ENCODE measurements around the gene VGLL4. TPM values are rescaled to one million over a fixed set of nuclear protein-coding genes. Genes with fewer than 3 reads are reported as not detected.
A peak's percentile ranks its signal among the peaks of the same experiment; 100 is the strongest.

Gene VGLL4
- total and polyA plus RNA-seq, 4 experiments from 2014 or later: 15.1 to 30.3 (median 25.6) TPM

GRCh38 chr3:11621077-11621476 lies 22.6 kb downstream of the VGLL4 start:
- no peak overlapping the region for H3K27ac ChIP-seq (ENCODE audit: low read depth, low read length)
- no peaks in the 10 kb centered on the region for H3K36me3 ChIP-seq (ENCODE audit: insufficient read depth, low read length)
- H3K4me3 Mint-ChIP-seq: no peak overlapping the region
- H3K4me1 ChIP-seq (ENCODE audit: insufficient read depth, low read length): peaks cover 40% of the 10 kb centered on the region
- H3K27me3 Mint-ChIP-seq: no peaks in the 10 kb centered on the region
- H3K27ac Mint-ChIP-seq: no peak overlapping the region
- intact Hi-C loops (cut with micrococcal nuclease): no loop called here
- no peaks in the 10 kb centered on the region for H3K9me3 ChIP-seq (ENCODE audit: control insufficient read depth in 1 of 2, low read length in 2 of 2)
- POLR2A ChIA-PET (ENCODE audit: partially characterized antibody): no interaction called here
- no peak overlapping the region for H3K4me3 ChIP-seq (ENCODE audit: low read length in 2 of 2)
- H3K4me1 Mint-ChIP-seq: peaks cover 50 to 83% (median 61%) of the 10 kb centered on the region in 4 donors
- CTCF ChIA-PET (ENCODE audit: partially characterized antibody): interaction anchor here (1.2 to 1.6 kb wide), 2 partner anchors 11 to 241 kb away, joined by 3 to 4 read pairs; no protein-coding TSS in a partner anchor
- H3K36me3 Mint-ChIP-seq: peaks cover 0 to 6% of the 10 kb centered on the region in 2 donors
- H3K27me3 ChIP-seq (ENCODE audit: insufficient read depth, low read length): no peaks in the 10 kb centered on the region
- no peaks in the 10 kb centered on the region for H3K9me3 Mint-ChIP-seq
- DNase-seq: no peak

- Mint-ChIP-seq H3K27me3 (no peaks in the 10 kb centered on the region), H3K4me1 (peaks cover 46 to 74% (median 57%) of the 10 kb centered on the region in 4 donors), H3K27ac (peak overlapping the region in 2 of 7 donors; percentile 30 to 60), H3K4me3 (peak overlapping the region in 1 of 8 donors; percentile 18), H3K36me3 (peaks cover 0 to 6% of the 10 kb centered on the region in 2 donors), H3K9me3 (no peaks in the 10 kb centered on the region)
- H3K36me3 ChIP-seq (ENCODE audit: insufficient read depth, low read length): no peaks in the 10 kb centered on the region
- no peaks in the 10 kb centered on the region for H3K9me3 ChIP-seq (ENCODE audit: control insufficient read depth in 1 of 2, low read length in 2 of 2)
- ChIA-PET CTCF (ENCODE audit: partially characterized antibody) (interaction anchor here (1.2 to 1.6 kb wide), 3 partner anchors 10 to 240 kb away, joined by 3 to 4 read pairs (median 3); no protein-coding TSS in a partner anchor), POLR2A (ENCODE audit: partially characterized antibody) (no interaction called here)
- intact Hi-C loops (cut with micrococcal nuclease): no loop called here
- H3K27ac ChIP-seq (ENCODE audit: low read depth, low read length): no peak overlapping the region
- DNase-seq: no peak
- no peak overlapping the region for H3K4me3 ChIP-seq (ENCODE audit: low read length in 2 of 2)
- H3K4me1 ChIP-seq (ENCODE audit: insufficient read depth, low read length): peaks cover 30% of the 10 kb centered on the region
- no peaks in the 10 kb centered on the region for H3K27me3 ChIP-seq (ENCODE audit: insufficient read depth, low read length)
These were observed 23.6 kb downstream of the VGLL4 start for GRCh38 chr3:11619946-11620652.

- H3K27ac ChIP-seq (ENCODE audit: low read depth, low read length): no peak overlapping the region
- CTCF ChIA-PET (ENCODE audit: partially characterized antibody): interaction anchor here (1.3 kb wide), 1 partner anchor 12 kb away, joined by 3 read pairs; no protein-coding TSS in a partner anchor
- intact Hi-C loops (cut with micrococcal nuclease): no loop called here
- H3K36me3 ChIP-seq (ENCODE audit: insufficient read depth, low read length): no peaks in the 10 kb centered on the region
- no peak overlapping the region for H3K4me3 ChIP-seq (ENCODE audit: low read length in 2 of 2)
- no peaks in the 10 kb centered on the region for H3K9me3 ChIP-seq (ENCODE audit: control insufficient read depth in 1 of 2, low read length in 2 of 2)
- no peaks in the 10 kb centered on the region for H3K27me3 ChIP-seq (ENCODE audit: insufficient read depth, low read length)
- POLR2A ChIA-PET (ENCODE audit: partially characterized antibody): no interaction called here
- DNase-seq: no peak
- Mint-ChIP-seq H3K9me3 (no peaks in the 10 kb centered on the region), H3K4me1 (peaks cover 39 to 67% (median 52%) of the 10 kb centered on the region in 4 donors), H3K4me3 (no peak overlapping the region), H3K36me3 (peaks cover 0 to 6% of the 10 kb centered on the region in 2 donors), H3K27me3 (no peaks in the 10 kb centered on the region), H3K27ac (peak overlapping the region in 1 of 7 donors; percentile 30)
- H3K4me1 ChIP-seq (ENCODE audit: insufficient read depth, low read length): peaks cover 24% of the 10 kb centered on the region
These were observed 24.3 kb downstream of the VGLL4 start for GRCh38 chr3:11619461-11619860.

- no peak overlapping the region for H3K4me3 ChIP-seq (ENCODE audit: low read length in 2 of 2)
- DNase-seq: no peak
- no peaks in the 10 kb centered on the region for H3K27me3 ChIP-seq (ENCODE audit: insufficient read depth, low read length)
- no peaks in the 10 kb centered on the region for H3K36me3 ChIP-seq (ENCODE audit: insufficient read depth, low read length)
- no peaks in the 10 kb centered on the region for H3K9me3 ChIP-seq (ENCODE audit: control insufficient read depth in 1 of 2, low read length in 2 of 2)
- Mint-ChIP-seq H3K27ac (peak overlapping the region in 1 of 7 donors; percentile 53), H3K36me3 (peaks cover 0 to under 1% of the 10 kb centered on the region in 2 donors), H3K4me3 (no peak overlapping the region), H3K4me1 (peaks cover 34 to 62% (median 47%) of the 10 kb centered on the region in 4 donors), H3K27me3 (no peaks in the 10 kb centered on the region), H3K9me3 (peaks cover 0 to 2% (median 0%) of the 10 kb centered on the region in 8 donors)
- POLR2A ChIA-PET (ENCODE audit: partially characterized antibody): no interaction called here
- H3K27ac ChIP-seq (ENCODE audit: low read depth, low read length): no peak overlapping the region
- peaks cover 18% of the 10 kb centered on the region for H3K4me1 ChIP-seq (ENCODE audit: insufficient read depth, low read length)
- CTCF ChIA-PET (ENCODE audit: partially characterized antibody): interaction anchor here (1.2 to 1.3 kb wide), 2 partner anchors 12 to 55 kb away, joined by 3 read pairs; no protein-coding TSS in a partner anchor
- intact Hi-C loops (cut with micrococcal nuclease): no loop called here
These were observed 24.8 kb downstream of the VGLL4 start for GRCh38 chr3:11618904-11619303.

- Mint-ChIP-seq H3K36me3 (peaks cover 0 to 2% of the 10 kb centered on the region in 2 donors), H3K9me3 (peaks cover 0 to 2% (median 0%) of the 10 kb centered on the region in 8 donors), H3K27ac (peak overlapping the region in 1 of 7 donors; percentile 22), H3K27me3 (no peaks in the 10 kb centered on the region), H3K4me3 (no peak overlapping the region), H3K4me1 (peaks cover 35 to 60% (median 39%) of the 10 kb centered on the region in 4 donors)
- no peaks in the 10 kb centered on the region for H3K36me3 ChIP-seq (ENCODE audit: insufficient read depth, low read length)
- no peak overlapping the region for H3K27ac ChIP-seq (ENCODE audit: low read depth, low read length)
- H3K4me1 ChIP-seq (ENCODE audit: insufficient read depth, low read length): peaks cover 13% of the 10 kb centered on the region
- H3K9me3 ChIP-seq (ENCODE audit: control insufficient read depth in 1 of 2, low read length in 2 of 2): no peaks in the 10 kb centered on the region
- no peak for DNase-seq
- ChIA-PET CTCF (ENCODE audit: partially characterized antibody) (interaction anchor here (1.1 kb wide), 1 partner anchor 237 kb away, joined by 3 read pairs; no protein-coding TSS in a partner anchor), POLR2A (ENCODE audit: partially characterized antibody) (no interaction called here)
- no peak overlapping the region for H3K4me3 ChIP-seq (ENCODE audit: low read length in 2 of 2)
- intact Hi-C loops (cut with micrococcal nuclease): no loop called here
- H3K27me3 ChIP-seq (ENCODE audit: insufficient read depth, low read length): no peaks in the 10 kb centered on the region
These were observed 27.2 kb downstream of the VGLL4 start for GRCh38 chr3:11616551-11616950.

GRCh38 chr3:11613851-11614487 lies 29.7 kb downstream of the VGLL4 start:
- intact Hi-C loops (cut with micrococcal nuclease): no loop called here
- peak overlapping the region in 1 of 8 donors; percentile 15 for H3K4me3 Mint-ChIP-seq

GRCh38 chr3:11613319-11613718 lies 30.4 kb downstream of the VGLL4 start:
- H3K4me1 Mint-ChIP-seq: peaks cover 26 to 60% (median 33%) of the 10 kb centered on the region in 4 donors
- no peak overlapping the region for H3K27ac Mint-ChIP-seq
- Histone ChIP-seq H3K27ac (ENCODE audit: low read depth, low read length) (no peak overlapping the region), H3K4me3 (ENCODE audit: low read length in 2 of 2) (no peak overlapping the region), H3K36me3 (ENCODE audit: insufficient read depth, low read length) (no peaks in the 10 kb centered on the region), H3K4me1 (ENCODE audit: insufficient read depth, low read length) (no peaks in the 10 kb centered on the region), H3K9me3 (ENCODE audit: control insufficient read depth in 1 of 2, low read length in 2 of 2) (no peaks in the 10 kb centered on the region), H3K27me3 (ENCODE audit: insufficient read depth, low read length) (no peaks in the 10 kb centered on the region)
- no peak overlapping the region for H3K4me3 Mint-ChIP-seq
- no peak for DNase-seq
- peaks cover 0 to 2% (median 0%) of the 10 kb centered on the region in 8 donors for H3K9me3 Mint-ChIP-seq
- POLR2A ChIA-PET (ENCODE audit: partially characterized antibody): no interaction called here
- CTCF ChIA-PET (ENCODE audit: partially characterized antibody): no interaction called here
- intact Hi-C loops (cut with micrococcal nuclease): no loop called here
- H3K36me3 Mint-ChIP-seq: peaks cover 2 to 7% of the 10 kb centered on the region in 2 donors
- H3K27me3 Mint-ChIP-seq: no peaks in the 10 kb centered on the region

More at GRCh38 chr3:11613851-11614487, 29.7 kb downstream of the VGLL4 start:
- no peaks in the 10 kb centered on the region for H3K9me3 ChIP-seq (ENCODE audit: control insufficient read depth in 1 of 2, low read length in 2 of 2)
- no peak for DNase-seq
- no peaks in the 10 kb centered on the region for H3K27me3 ChIP-seq (ENCODE audit: insufficient read depth, low read length)
- Mint-ChIP-seq H3K4me1 (peaks cover 26 to 61% (median 33%) of the 10 kb centered on the region in 4 donors), H3K9me3 (peaks cover 0 to 2% (median 0%) of the 10 kb centered on the region in 8 donors), H3K36me3 (peaks cover 2 to 7% of the 10 kb centered on the region in 2 donors), H3K27ac (no peak overlapping the region), H3K27me3 (no peaks in the 10 kb centered on the region)
- no peaks in the 10 kb centered on the region for H3K36me3 ChIP-seq (ENCODE audit: insufficient read depth, low read length)
- H3K4me3 ChIP-seq (ENCODE audit: low read length in 2 of 2): no peak overlapping the region
- peaks cover under 1% of the 10 kb centered on the region for H3K4me1 ChIP-seq (ENCODE audit: insufficient read depth, low read length)
- ChIA-PET POLR2A (ENCODE audit: partially characterized antibody) (no interaction called here), CTCF (ENCODE audit: partially characterized antibody) (no interaction called here)
- H3K27ac ChIP-seq (ENCODE audit: low read depth, low read length): no peak overlapping the region

Data from CD4-positive, alpha-beta memory T cell (primary cell).